Measurements from ENCODE around the gene TEX52.
A peak's percentile ranks its signal among the peaks of the same experiment; 100 is the strongest.

Gene TEX52

GRCh38 chr12:2832550-2833127, 24.2 kb downstream of the TEX52 start:
- no peak for DNase-seq (ENCODE audit: low read depth)

- DNase-seq (ENCODE audit: low read depth): no peak
Observed at GRCh38 chr12:2829275-2829674, 27.6 kb downstream of the TEX52 start.

GRCh38 chr12:2826721-2827515, 29.9 kb downstream of the TEX52 start:
- no peak for DNase-seq (ENCODE audit: low read depth)

- DNase-seq (ENCODE audit: low read depth): no peak
Observed at GRCh38 chr12:2826036-2826435, 30.8 kb downstream of the TEX52 start.

DNA sequence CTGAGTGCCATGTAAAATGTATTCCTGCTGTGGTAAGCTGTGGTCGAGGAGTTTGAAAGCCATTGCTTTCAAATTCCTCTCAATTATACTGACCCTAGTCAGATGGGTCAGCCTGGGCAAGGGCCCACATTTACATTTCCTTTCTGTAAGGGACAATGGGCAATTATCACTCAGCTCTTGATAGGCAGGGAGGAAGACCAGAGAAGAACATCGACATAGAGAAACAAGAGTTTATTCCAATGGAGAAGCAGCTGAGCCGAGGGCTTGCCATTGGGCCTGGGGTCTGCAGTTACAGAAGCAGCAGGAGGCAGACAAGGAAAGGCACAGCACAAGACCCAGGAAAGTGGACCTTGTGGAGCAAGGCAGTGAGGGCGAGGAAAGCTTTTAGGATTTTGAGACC, 31.7 kb downstream of the TEX52 start:
- DNase-seq (ENCODE audit: low read depth): no peak

DNA sequence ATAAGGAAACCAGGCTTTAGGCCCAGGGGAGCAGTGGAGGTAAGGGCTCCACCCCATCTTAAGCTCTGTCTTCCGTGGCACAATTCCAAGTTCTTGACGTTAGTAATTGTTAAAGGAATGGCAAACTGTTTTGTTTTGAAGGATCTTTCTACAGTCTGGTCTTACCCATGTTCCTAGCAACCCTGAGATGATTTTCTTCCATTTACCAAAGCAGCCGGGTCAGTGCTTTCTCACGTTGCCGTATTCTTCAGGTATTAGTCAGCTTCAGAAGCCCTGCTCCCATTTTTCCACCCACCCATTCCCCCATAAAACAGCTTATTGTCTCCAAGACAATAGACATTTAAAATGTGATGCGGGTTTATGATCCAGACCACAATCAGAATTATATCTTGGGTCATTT, 32.3 kb downstream of the TEX52 start:
- DNase-seq (ENCODE audit: low read depth): no peak

DNA sequence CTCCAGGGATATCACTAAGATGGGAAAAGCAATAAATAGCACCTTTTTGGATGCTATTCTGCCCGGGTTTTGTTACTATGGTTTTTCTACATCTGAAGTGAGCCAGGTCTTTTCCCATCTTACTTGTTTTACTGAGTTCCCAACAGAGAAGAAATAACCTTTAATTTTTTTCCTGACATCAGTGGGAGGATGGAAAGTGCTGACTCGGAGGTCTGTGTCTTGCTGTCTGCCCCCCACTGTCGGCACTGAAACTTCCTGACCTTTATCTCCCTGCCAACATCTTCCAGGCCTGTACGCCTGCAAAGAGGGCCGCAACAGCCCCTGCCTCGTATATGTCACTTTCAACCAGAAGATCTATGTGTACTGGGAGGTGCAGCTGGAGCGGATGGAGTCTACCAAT, 33.4 kb downstream of the TEX52 start:
- no peak for DNase-seq (ENCODE audit: low read depth)

- DNase-seq (ENCODE audit: low read depth): no peak
Observed at GRCh38 chr12:2820432-2820831, 36.4 kb downstream of the TEX52 start.

DNA sequence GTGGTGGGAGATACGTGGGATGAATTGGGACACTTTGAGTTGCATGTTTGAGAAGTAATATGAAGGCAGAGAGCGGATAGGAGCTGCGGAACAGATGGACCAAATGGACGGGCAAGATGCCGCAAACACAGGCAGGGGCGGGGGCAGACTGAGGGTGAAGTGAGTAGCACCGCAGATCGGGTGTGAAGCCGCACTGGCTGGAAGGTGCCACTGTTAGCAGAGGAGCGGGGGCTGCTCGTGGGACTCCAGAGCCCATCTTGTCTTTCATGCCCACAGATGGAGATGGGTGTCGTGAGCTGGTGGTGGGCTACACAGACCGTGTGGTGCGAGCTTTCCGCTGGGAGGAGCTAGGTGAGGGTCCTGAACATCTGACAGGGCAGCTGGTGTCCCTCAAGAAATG, 37.0 kb downstream of the TEX52 start:
- DNase-seq (ENCODE audit: low read depth): no peak

DNA sequence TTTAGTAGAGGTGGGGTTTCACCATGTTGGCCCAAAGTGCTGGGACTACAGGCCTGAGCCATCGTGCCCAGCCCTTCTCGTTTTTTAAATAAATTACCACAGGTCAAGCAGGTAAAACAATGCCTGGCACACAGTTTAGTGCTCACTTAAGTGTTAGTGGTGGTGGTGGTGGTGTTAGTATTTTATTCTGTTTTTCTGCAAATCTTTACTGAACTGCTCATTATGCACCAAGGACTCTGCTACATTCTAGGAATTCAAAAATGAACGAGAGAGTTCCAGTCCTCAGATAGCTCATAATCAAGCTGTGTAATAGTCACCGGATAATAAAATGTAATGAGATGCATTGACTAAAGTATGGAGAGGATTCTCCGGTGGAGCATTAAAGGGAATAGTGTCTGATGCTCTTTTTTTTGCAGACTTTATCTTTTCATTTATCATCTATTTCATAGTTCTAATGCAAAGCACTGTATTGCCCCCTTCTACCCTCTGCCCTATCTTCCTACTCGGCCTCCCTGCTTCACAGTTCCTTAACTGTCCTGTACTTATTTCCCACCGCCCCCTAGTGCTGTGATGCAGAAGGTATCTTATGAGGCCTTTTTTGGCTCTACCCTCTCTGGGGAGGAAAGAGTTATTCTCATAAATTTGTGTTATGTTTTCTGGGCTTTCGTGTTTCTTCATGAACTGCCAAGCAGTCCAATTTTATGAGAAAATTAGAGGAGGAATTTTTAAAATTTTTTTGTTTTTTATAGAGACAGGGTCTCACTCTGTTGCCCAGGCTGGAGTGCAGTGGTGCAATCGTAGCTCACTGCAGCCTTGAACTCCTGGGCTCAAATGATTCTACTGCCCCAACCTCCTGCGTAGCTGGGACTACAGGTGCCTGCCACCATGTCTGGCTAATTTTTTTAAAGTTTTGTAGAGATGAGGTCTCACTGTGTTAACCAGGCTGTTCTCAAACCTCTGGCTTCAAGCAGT, 43.3 kb downstream of the TEX52 start:
- peak; percentile 79 for DNase-seq (ENCODE audit: low read depth)

- peak; percentile 99 for DNase-seq (ENCODE audit: low read depth)
Observed at GRCh38 chr12:2812290-2813213, 44.3 kb downstream of the TEX52 start, which contains the start of gene ITFG2. Gene ITFG2, plus strand, starts transcription at chr12:2812668. Its CDS starts 93 bp downstream, at chr12:2812761.

DNA sequence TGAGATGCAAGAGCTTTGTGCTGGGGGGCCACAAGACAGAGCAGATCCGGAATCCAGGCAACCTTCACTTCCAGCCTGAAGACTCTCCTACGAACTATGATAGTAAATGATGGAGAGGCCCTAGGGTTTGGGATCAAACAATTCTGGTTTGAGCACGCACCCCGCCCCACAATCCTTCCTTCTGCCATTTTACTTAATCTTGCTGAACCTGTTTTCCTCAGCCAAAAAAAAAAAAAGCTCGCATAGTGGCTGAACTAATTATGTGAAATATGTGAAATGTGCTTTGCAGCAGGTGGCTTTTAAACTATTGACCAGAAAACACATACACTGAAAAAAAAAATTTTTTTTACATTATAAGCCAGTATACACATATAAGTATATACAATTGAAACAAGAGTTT, 45.0 kb downstream of the TEX52 start:
- DNase-seq (ENCODE audit: low read depth): no peak

DNA sequence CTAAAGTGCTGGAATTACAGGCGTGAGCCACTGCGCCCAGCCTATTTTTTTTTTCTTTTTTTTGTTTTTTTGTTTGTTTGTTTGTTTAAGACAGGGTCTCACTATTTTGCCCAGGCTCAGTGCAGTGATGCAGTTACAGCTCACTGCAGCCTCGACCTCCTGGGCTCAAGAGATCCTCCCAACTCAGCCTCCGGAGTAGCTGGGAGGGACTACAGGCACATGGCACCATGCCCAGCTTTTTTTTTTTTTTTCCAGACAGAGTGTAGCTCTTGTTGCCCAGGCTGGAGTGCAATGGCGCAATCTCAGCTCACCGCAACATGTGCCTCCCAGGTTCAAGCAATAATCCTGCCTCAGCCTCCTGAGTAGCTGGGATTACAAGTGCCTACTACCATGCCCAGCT, 50.1 kb downstream of the TEX52 start:
- no peak for DNase-seq (ENCODE audit: low read depth)

GRCh38 chr12:2805143-2805520, 51.7 kb downstream of the TEX52 start:
- peak; percentile 81 for DNase-seq (ENCODE audit: low read depth)

- DNase-seq (ENCODE audit: low read depth): peak; percentile 84
Observed at GRCh38 chr12:2804393-2805142, 52.3 kb downstream of the TEX52 start.

DNA sequence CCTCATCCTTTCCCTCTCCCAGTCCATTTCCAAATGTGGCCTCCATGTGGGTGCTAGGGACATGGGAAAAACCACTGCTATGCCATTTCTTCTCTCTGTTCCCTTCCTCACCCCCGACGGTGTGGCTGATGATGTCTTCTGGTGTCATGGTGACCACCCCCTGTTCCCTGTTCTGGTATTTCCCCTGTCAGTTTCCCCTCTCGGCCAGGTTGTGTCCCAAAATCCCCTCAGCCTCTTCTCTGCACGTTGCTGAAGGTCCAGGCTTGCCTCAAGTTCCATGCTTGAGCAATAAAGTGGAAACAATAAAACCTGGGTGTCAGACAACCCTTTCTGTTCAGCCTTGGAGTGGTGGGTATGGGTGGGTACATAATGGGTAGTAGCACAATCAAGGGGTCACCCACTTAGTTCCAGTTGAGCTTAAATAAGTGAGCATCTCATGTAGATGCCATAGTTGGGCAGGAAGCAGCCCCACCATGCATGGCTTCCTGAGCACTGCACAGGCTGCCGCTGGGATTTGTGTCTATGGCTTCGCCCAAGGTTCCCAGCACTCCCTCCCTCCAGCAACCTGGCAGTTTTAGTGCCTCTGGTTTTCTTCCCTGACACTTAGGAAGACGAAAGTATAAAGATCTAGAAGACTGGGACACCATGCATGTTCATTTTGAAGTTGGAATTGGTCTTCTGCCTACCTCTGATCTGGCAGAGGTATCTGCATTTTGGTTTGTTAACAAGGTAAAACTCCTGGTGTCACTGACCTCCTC, 53.0 kb downstream of the TEX52 start:
- no peak for DNase-seq (ENCODE audit: low read depth)

- DNase-seq (ENCODE audit: low read depth): no peak
Observed at GRCh38 chr12:2801044-2801783, 55.6 kb downstream of the TEX52 start.

GRCh38 chr12:2800046-2800570, 56.7 kb downstream of the TEX52 start:
- no peak for DNase-seq (ENCODE audit: low read depth)

Measured in EH (cell line).